Activated T-cell treated with anti-CD3 and anti-CD28 coated beads for 1 hour (primary cell): ENCODE measurements around the gene QKI.
A peak's percentile ranks its signal among the peaks of the same experiment; 100 is the strongest.

ENCODE experiments used
- DNase-seq: peaks from one replicate; pipeline ENCODE4 v3.0.0-alpha.2; 2020; ENCODE audit warnings: low read depth

Gene QKI

DNA sequence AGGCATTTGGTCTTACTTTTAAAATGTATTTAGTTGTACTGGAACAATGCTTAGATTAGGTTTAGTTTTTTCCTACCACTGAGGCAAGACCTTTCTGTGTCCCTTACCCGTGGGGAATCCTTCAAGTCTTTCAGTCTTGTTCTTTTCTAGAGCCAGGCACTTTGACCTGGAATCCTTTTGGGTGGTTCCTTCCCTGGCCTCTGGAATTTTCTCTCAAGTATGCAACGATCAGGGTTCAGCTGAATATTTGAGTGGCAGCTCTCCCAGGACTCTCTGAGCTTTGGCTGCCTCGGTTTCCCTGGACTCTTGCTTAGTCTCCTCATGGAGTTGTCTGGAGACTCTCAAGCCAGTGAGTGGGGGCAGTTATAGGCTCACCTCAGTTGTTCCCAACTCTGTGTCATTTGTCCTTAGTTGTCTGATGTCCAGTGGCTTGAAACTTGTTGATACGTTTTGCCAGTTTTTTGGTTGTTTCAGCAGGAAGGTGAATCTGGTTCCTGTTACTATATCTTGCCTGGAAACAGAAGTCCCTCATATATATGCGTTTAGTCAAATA lies 118.1 kb downstream of the QKI start:
- DNase-seq: no peak

- DNase-seq: no peak
Measured at GRCh38 chr6:163533443-163533842, 118.9 kb downstream of the QKI start.

- DNase-seq: no peak
Measured at GRCh38 chr6:163536770-163537169, 122.3 kb downstream of the QKI start.

GRCh38 chr6:163538331-163538730 lies 123.8 kb downstream of the QKI start:
- DNase-seq: no peak

DNA sequence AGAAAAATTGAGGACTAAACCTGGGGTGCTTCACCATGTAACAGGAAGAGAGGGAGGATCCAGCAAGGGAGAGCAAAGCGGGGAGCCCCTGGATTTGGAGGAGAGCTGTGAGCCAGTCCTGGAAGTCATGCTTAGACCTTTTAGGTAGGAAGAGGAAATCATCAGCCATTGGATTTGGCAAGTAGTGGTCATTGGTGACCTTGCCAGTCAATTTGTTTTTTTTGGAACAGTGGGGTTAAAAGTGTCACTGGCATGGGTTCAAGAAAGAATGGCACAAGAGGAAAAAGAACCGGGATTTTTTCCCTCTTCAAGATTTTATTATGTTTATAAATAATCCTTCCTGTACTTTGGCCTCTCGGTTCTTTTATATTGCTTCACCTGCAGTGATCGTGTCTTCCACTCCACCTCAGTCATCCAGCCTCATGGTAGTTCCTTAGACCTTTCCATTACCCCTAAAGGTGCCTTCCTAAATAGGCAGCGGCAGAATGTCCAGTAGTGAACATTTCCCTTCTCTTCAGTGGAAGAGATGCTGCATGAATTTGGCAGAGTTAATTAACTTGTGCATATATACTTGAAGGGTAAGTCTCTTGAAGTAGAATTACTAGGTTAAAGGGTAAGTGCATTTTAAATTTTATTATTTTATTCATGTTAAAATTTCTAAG lies 124.7 kb downstream of the QKI start:
- no peak for DNase-seq

GRCh38 chr6:163543321-163543720 lies 128.8 kb downstream of the QKI start:
- no peak for DNase-seq

DNA sequence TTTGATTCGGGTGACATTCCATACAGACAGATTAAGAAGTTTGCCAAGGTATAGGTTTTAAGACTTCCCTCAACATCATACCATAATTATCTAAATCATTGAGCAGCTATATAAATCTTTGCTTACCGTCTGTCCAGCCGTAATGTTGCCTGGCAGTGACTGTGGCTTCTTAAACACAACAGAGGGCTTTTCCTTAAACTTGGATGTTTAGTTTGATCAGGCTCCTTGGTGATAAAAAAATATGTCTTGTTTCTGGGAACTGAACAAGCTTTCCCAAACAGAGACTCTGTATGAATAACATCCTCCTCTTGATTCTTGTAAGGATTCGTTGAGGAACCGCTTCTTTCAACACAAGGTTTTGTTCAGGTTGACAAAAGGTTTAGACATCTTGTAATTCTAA lies 130.9 kb downstream of the QKI start:
- DNase-seq: no peak

GRCh38 chr6:163547287-163547686 lies 132.8 kb downstream of the QKI start:
- no peak for DNase-seq

GRCh38 chr6:163548624-163549023 lies 134.1 kb downstream of the QKI start:
- no peak for DNase-seq

- no peak for DNase-seq
Measured at GRCh38 chr6:163554032-163554431, 139.5 kb downstream of the QKI start.

DNA sequence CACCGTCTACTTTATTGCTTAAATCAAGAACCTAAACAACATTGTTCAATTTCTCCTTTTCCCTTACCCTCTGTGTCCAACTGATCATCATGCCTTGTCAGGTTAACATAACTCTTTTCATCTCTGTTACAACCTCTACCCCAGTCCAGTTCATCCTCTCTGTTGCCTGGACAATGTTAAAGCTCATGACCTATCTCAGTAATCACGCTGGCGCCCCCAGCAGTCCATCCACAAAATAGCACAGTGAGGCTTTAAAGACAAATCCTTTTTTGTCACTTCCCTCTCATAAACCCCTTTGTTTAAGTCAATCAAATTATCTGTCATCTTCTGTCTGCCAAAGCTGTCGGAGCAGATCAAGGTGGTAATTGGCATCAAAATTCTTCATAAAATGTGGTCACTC lies 140.1 kb downstream of the QKI start:
- DNase-seq: peak; percentile 53

DNA sequence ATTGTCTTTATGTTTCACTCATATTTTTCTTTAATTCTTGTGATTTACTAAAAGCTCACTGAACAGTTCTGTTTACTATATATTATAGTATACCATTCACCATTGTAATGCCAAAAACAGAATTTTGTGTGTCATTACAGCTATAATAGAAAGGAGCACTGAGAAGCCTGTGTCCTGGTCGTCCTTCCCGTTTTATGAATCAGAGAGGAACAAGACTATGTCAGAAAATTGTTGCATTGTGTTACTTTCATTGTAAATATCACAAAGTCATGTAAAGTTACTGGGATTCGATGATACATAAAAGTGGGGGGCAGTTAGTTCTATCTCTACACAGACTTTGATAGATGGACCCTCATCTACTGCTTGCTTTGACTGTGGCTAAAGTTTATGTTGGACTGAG lies 145.1 kb downstream of the QKI start:
- no peak for DNase-seq

DNA sequence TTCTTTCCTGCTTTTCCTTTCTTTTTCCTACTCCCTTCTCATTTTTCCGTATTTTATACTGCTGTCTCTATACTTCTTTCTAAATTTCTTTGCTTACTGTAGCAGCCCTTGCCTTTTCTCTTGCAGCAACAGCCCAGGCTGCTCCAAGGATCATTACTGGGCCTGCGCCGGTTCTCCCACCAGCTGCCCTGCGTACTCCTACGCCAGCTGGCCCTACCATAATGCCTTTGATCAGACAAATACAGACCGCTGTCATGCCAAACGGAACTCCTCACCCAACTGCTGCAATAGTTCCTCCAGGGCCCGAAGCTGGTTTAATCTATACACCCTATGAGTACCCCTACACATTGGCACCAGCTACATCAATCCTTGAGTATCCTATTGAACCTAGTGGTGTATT lies 148.8 kb downstream of the QKI start:
- DNase-seq: no peak

- no peak for DNase-seq
Measured at GRCh38 chr6:163564534-163564933, 150.0 kb downstream of the QKI start.

- DNase-seq: no peak
Measured at GRCh38 chr6:163565140-163565539, 150.6 kb downstream of the QKI start.

- DNase-seq: no peak
Measured at GRCh38 chr6:163566056-163566455, 151.5 kb downstream of the QKI start.

GRCh38 chr6:163568275-163568674 lies 153.8 kb downstream of the QKI start:
- no peak for DNase-seq

- no peak for DNase-seq
Measured at GRCh38 chr6:163570579-163571231, 156.2 kb downstream of the QKI start.

GRCh38 chr6:163571730-163572129 lies 157.2 kb downstream of the QKI start:
- DNase-seq: no peak

DNA sequence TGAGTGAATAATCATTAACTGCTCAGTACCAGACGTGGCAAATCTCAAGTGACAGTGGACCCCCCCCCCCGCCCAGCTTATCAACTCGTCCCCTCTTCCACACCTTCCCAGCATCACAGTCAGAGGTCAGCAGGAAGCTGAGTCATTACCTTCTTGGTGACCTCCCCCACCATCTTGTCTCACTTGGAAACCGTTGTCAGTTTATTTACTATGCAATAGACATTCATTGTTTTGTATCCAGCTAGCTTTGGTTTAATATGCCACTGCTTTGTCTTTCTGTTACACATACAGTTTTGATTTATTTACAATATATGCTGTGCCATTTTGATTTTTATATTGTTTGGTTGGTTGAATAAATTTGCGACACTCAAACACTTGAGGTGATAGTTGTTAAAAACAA lies 158.1 kb downstream of the QKI start:
- no peak for DNase-seq

- DNase-seq: no peak
Measured at GRCh38 chr6:163573503-163574179, 159.1 kb downstream of the QKI start.

DNA sequence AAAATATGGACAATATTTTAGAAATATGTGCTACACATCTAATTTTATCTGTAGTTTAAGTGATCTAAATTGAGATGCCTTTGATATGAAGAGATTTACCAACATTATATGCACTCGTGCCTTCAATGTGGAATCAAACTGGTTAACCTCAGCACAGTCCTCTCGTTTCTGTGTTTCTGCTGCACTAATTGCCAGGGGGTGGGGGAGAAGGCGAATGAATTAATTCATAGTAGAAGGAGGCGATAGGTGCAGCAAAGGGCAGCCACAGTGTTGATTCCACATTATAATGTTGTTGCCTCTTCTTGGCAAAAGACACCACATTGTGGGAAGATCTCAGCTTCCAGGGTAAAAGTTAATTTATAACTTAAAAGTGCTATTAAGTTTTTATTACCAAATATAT lies 161.6 kb downstream of the QKI start:
- DNase-seq: no peak

DNA sequence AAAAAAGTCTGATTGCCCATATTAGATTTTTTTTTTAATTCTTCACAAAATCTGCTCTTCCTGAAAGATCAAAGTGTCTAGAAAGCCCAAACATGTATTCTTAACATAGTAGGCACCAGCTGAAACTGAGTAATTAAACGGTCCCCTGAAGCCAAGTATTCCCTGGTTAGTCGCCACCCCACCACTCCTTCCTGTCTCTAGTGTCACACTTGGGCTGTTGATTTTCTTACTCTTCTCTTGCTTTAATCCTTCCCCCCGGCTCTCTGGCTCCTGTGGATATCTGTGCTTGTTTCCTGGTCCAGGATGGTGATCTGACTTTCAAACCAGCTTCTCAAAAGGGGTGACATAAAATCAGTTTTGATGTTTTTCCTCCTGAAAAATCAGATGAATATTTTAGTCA lies 162.9 kb downstream of the QKI start:
- no peak for DNase-seq
